NCI-H146 (cell line): ENCODE results near the gene ZNF222.

Experiments
- DNase-seq: peaks from one replicate; lab custom pipeline; 2025; lab: John Stamatoyannopoulos, UW

Gene ZNF222

DNA sequence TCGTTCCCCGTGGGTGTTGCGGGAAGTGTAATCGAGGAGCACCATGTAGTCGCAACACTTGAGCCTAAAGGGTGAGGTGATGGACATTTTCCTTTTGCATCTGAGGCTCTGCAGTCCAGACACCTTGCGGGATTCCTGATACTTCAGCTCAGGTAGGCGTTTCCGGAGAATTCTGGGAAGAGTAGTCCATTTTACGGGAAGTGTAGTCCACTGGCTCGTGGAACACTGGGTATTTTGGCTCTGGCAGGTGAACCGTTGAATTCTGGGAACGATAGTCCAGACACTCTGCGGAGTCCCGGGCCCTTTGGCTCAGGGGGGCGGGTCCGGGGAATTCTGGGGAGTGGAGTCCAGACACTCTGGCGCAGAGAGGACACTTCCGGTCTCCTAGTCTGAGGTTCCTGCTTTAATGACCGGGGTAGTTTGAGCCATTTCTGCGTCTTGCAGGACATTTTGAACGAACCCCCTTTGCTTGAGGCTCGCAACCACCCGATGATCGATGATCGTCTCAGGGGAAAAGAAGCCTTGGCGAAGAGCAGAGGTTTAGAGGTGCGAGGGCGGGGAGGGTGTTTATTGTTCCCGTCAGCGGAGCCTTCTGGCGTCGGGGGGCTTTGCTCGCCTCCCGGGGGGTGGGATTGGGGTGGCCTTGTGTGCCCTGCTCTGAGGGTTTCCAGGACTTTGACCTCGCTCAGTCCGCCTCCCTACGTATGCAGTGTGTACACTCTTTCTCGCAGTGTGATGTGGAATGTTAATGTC, 26.6 kb downstream of the ZNF222 start, which contains the start of gene ZNF223:
ZNF223 (plus strand) TSS at position 387 of the 753 bp plus-strand sequence. CDS start 3,141 bp downstream, outside the sequence.
- peak; percentile 99 for DNase-seq

- no peak for DNase-seq
Observed at GRCh38 chr19:44055870-44056269, 30.7 kb downstream of the ZNF222 start.

DNA sequence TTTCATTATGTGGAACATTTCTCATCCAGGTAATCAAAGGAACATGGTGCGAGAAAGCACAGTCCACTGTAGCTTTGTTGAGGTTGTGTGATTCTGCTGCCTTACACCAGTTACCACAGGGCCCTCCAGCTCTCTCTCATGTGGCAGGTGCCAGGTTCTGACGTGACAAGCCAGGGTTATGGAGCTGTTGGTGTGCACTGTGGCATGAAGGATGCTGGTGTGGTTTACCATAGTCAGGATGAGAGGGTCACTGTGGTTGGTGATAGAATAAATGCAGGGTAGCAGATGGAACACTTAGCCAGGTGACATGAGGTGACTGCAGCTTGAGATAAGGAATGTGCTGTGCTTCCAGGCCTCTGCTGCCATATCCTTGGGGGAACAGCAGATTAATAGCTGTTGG, 34.0 kb downstream of the ZNF222 start:
- DNase-seq, result no peak

GRCh38 chr19:44061038-44061437, 35.9 kb downstream of the ZNF222 start:
- DNase-seq, result no peak

- no peak for DNase-seq
Observed at GRCh38 chr19:44066305-44066704, 41.1 kb downstream of the ZNF222 start.

DNA sequence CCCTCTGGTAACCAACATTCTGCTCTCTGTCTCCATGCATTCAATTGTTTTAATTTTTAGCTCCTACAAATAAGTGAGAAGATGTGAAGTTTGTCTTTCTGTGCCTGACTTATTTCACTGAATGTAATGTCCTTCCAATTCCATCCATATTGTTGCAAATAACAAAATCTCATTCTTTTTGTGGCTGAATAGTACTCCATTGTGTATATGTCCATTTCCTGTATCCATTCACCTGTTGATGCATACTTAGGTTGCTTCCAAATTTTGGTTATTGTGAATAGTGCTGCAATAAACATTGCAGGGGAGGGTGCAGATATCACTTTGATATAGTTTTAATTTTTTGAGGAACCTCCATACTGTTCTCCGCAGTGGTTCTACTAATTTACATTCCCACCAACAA, 44.2 kb downstream of the ZNF222 start:
- DNase-seq, result no peak

DNA sequence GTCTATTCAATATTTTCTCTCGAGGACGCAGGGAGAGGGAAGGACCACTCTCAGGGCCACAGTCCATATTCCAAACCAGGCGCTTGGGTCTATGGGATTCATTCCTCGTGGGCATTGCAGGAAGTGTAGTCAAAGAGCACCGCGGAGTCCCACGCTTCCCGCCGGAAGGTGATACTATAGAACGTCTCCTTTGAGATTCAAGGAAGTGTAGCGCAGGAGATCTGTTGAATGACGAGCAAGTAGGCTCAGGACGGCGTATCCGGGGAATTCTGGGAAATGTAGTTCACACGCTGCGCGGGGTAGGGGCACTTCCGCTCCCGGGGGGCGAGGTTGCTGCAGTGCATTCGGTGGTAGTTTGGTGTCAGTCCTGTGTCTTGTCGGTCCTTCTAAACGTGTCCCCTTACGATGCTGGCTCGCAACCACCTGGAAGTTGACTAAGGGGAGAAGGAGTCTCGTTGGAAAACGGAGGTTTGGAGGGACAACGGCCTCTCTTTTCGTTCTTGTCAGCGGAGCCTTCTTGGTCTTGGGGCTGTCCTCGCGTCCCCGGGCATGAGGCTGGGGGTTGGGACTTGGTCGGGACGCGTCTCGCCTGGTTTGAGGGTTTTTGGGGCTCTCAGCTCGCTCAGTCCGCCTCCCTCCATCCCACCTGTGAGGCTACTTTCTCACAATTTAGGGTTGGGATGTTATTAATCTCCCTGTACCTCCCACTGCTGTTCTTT, 46.8 kb downstream of the ZNF222 start, which contains the start of gene ZNF284:
ZNF284 (plus strand) TSS at position 336 of the 719 bp plus-strand sequence. CDS start 4,231 bp downstream, outside the sequence.
- peak; percentile 96 for DNase-seq

GRCh38 chr19:44072543-44073401, 47.6 kb downstream of the ZNF222 start:
- peak; percentile 13 for DNase-seq

DNA sequence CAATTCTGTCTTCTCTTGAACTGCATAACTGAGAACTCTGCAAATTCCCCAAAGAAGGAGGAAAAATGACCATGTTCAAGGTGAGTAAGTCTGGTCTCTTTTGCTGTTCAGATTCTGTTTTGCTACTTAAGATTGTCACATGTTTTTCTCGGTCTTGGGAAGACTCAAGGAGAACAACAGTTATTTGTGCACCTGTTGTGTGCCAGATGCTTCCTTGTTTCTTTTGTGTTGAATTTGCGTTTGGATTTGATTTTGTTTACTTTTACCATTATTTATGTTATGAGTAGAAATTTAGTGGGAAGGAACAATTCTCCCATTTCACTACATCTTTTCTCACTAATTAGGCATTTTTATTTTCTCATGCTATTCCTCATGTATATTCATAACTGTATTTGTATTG, 51.1 kb downstream of the ZNF222 start:
- no peak for DNase-seq
